Urinary bladder (tissue), 4 donors: ENCODE results near the gene LRP8. TPM values are rescaled to one million over a fixed set of nuclear protein-coding genes. Genes with fewer than 3 reads are reported as not detected.

Experiments
- DNase-seq: peaks from one replicate; pipeline ENCODE4 v3.0.0-alpha.2; 2015; ENCODE audit errors: extremely low spot score
- H3K27ac ChIP-seq: one replicate; pipeline ENCODE4 v1.5.1; 2013; ENCODE audit warnings: low read depth, mild to moderate bottlenecking, moderate library complexity
- H3K36me3 ChIP-seq: one replicate; pipeline ENCODE4 v1.6.1; 2013; ENCODE audit warnings: mild to moderate bottlenecking, moderate library complexity; ENCODE audit not compliant: insufficient read depth
- H3K4me1 ChIP-seq: one replicate; pipeline ENCODE4 v1.6.1; 2013; ENCODE audit warnings: mild to moderate bottlenecking, moderate library complexity; ENCODE audit not compliant: insufficient read depth
- H3K4me3 ChIP-seq: one replicate; pipeline ENCODE4 v1.5.1; 2013; ENCODE audit warnings: low read depth, low read length
- WGBS: extraction: QIAGEN DNeasy Blood & Tissue Kit; methylation state at CpG from one replicate; pipeline ENCODE4 v1.1.7; 2013; 5-methylcytosine and 5-hydroxymethylcytosine counted together
- polyA plus RNA-seq: library from polyadenylated mRNA; stranded (reverse); fragments of 200-250 nt; gene quantifications from one replicate; pipeline ENCODE4 v1.2.3, GENCODE V29; 2013
- total RNA-seq: library from RNA; depleted of rRNA; stranded (reverse); fragments of >200 nt; gene quantifications from one replicate; pipeline ENCODE4 v1.2.3, GENCODE V29; 2014
- donor health status: healthy with polysubstance abuse.
- donor health status: healthy.

Gene LRP8
- total and polyA plus RNA-seq, 2 donors, result 2.3 to 3.8 TPM

- WGBS, result 85% methylated on average over 20 of the region's 20 CpGs
- DNase-seq, result no peak
- Histone ChIP-seq H3K27ac (no peak overlapping the region), H3K4me3 (no peak overlapping the region), H3K36me3 (no peaks in the 10 kb centered on the region), H3K4me1 (no peaks in the 10 kb centered on the region)
These were observed 8.4 kb downstream of the LRP8 start for GRCh38 chr1:53319296-53320101.

- Histone ChIP-seq H3K4me1 (no peaks in the 10 kb centered on the region), H3K27ac (no peak overlapping the region), H3K4me3 (no peak overlapping the region), H3K36me3 (no peaks in the 10 kb centered on the region)
- WGBS, result 89% methylated on average over 13 of the region's 13 CpGs
- DNase-seq, result no peak
These were observed 10.0 kb downstream of the LRP8 start for GRCh38 chr1:53317646-53318539.

- DNase-seq, result no peak
- Histone ChIP-seq H3K4me1 (no peaks in the 10 kb centered on the region), H3K36me3 (no peaks in the 10 kb centered on the region), H3K4me3 (no peak overlapping the region), H3K27ac (no peak overlapping the region)
- WGBS, result 61% methylated on average over 17 of the region's 17 CpGs
These were observed 10.9 kb downstream of the LRP8 start for GRCh38 chr1:53316766-53317581.

- Histone ChIP-seq H3K4me3 (no peak overlapping the region), H3K4me1 (no peaks in the 10 kb centered on the region), H3K27ac (no peak overlapping the region), H3K36me3 (no peaks in the 10 kb centered on the region)
- DNase-seq, result no peak
- WGBS, result 69% methylated on average over 1 of the region's 1 CpG
These were observed 11.5 kb downstream of the LRP8 start for GRCh38 chr1:53316424-53316765.

- H3K4me3 ChIP-seq, result no peak overlapping the region
- WGBS, result 82% methylated on average over 10 of the region's 10 CpGs
- DNase-seq, result no peak
- H3K4me1 ChIP-seq, result no peaks in the 10 kb centered on the region
- H3K27ac ChIP-seq, result no peak overlapping the region
- no peaks in the 10 kb centered on the region for H3K36me3 ChIP-seq
These were observed 12.1 kb downstream of the LRP8 start for GRCh38 chr1:53315456-53316423.

GRCh38 chr1:53315046-53315445 is 12.8 kb downstream of the LRP8 start:
- H3K4me1 ChIP-seq, result no peaks in the 10 kb centered on the region
- DNase-seq, result no peak

GRCh38 chr1:53314606-53315005 is 13.3 kb downstream of the LRP8 start:
- H3K36me3 ChIP-seq, result no peaks in the 10 kb centered on the region
- 93% methylated on average over 7 of the region's 7 CpGs for WGBS
- H3K4me3 ChIP-seq, result no peak overlapping the region
- no peak overlapping the region for H3K27ac ChIP-seq
- no peaks in the 10 kb centered on the region for H3K4me1 ChIP-seq
- DNase-seq, result no peak

More at GRCh38 chr1:53315046-53315445, 12.8 kb downstream of the LRP8 start:
- no peaks in the 10 kb centered on the region for H3K36me3 ChIP-seq
- 96% methylated on average over 3 of the region's 3 CpGs for WGBS
- no peak overlapping the region for H3K4me3 ChIP-seq
- H3K27ac ChIP-seq, result no peak overlapping the region

GRCh38 chr1:53314096-53314495 is 13.8 kb downstream of the LRP8 start:
- Histone ChIP-seq H3K27ac (no peak overlapping the region), H3K4me1 (no peaks in the 10 kb centered on the region), H3K36me3 (no peaks in the 10 kb centered on the region), H3K4me3 (no peak overlapping the region)
- DNase-seq, result no peak
- 89% methylated on average over 7 of the region's 7 CpGs for WGBS

GRCh38 chr1:53313556-53313955 is 14.3 kb downstream of the LRP8 start:
- DNase-seq, result no peak
- 84% methylated on average over 5 of the region's 5 CpGs for WGBS
- no peaks in the 10 kb centered on the region for H3K4me1 ChIP-seq
- H3K4me3 ChIP-seq, result no peak overlapping the region
- no peak overlapping the region for H3K27ac ChIP-seq
- no peaks in the 10 kb centered on the region for H3K36me3 ChIP-seq

- WGBS, result 90% methylated on average over 11 of the region's 11 CpGs
These were observed 16.1 kb downstream of the LRP8 start for GRCh38 chr1:53311702-53312305.

GRCh38 chr1:53310847-53311681 is 16.8 kb downstream of the LRP8 start:
- Histone ChIP-seq H3K4me1 (no peaks in the 10 kb centered on the region), H3K4me3 (no peak overlapping the region), H3K27ac (no peak overlapping the region), H3K36me3 (no peaks in the 10 kb centered on the region)
- 70% methylated on average over 15 of the region's 15 CpGs for WGBS
- DNase-seq, result no peak

More at GRCh38 chr1:53311702-53312305, 16.1 kb downstream of the LRP8 start:
- Histone ChIP-seq H3K27ac (no peak overlapping the region), H3K4me3 (no peak overlapping the region), H3K36me3 (no peaks in the 10 kb centered on the region), H3K4me1 (no peaks in the 10 kb centered on the region)
- DNase-seq, result no peak
